Measurements from ENCODE around the gene GP2.

Gene GP2

DNA sequence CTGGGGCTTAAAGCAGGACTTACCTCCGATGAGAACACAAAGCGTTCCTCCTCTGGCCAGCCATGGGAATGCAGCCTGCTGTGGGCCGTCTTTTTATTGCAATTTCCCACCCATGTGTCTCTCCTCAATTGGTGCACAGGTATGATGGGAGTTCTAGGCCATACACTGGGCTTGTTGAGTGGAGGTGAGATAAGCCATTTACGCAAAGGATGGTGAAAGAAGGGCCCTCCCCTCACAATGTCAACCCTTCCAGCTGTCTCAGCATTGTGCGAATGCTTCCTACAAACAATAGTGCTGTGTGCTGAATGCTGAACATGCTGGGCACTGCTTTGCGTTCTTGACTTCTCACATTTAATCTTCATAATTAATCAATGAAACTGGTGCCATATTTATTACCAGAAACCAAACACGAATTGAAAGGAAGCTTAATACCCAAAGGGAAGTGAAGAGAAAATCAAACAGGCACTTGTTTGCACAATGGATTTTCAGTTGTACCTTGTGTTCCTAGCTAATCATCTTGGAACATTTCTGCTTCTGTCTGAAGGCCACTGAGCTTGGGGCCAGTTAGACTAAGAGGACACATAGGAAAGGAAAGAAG lies at the start of gene GP2:
GP2 (minus strand) TSS at position 70 of the 598 bp plus-strand sequence. CDS start 1,082 bp downstream, outside the sequence.
- H3K4me3 ChIP-seq (ENCODE audit: low read length) = no peak within 1 kb of the TSS
- no peak for TF ChIP-seq ZNF274 (IDR thresholded peaks at IDR 0.05; ENCODE audit: low read depth, low read length)

GRCh38 chr16:20372701-20373100 lies 45.4 kb upstream of the GP2 start:
- TF ChIP-seq ZNF274 (IDR thresholded peaks at IDR 0.05; ENCODE audit: low read depth, low read length) = no peak
- no peak overlapping the region for H3K4me3 ChIP-seq (ENCODE audit: low read length)

- no peak overlapping the region for H3K4me3 ChIP-seq (ENCODE audit: low read length)
- no peak for TF ChIP-seq ZNF274 (IDR thresholded peaks at IDR 0.05; ENCODE audit: low read depth, low read length)
Measured at GRCh38 chr16:20369452-20370054, 42.2 kb upstream of the GP2 start.

DNA sequence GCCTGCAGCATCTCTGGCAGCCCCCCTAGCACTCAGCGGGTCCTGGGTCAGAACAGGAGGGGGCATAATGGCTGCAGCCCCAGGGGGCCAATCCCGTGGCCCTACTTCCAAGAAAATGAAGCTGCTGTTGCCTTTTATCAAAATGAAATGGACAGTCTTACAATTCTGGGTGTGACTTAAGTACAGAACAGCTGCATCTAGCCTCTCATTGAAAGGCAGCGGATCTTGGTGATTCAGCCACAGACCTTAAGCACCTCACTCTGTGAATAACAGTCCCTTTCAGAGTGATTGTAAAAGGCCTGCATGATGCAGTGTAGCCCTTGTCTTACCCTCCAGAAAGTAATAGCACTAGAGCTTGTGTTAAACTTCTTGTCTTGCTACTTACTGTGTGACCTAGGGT lies 36.7 kb upstream of the GP2 start:
- TF ChIP-seq ZNF274 (IDR thresholded peaks at IDR 0.05; ENCODE audit: low read depth, low read length) = no peak
- H3K4me3 ChIP-seq (ENCODE audit: low read length) = no peak overlapping the region

- H3K4me3 ChIP-seq (ENCODE audit: low read length) = no peak overlapping the region
- TF ChIP-seq ZNF274 (IDR thresholded peaks at IDR 0.05; ENCODE audit: low read depth, low read length) = no peak
Measured at GRCh38 chr16:20363191-20363590, 35.9 kb upstream of the GP2 start.

- TF ChIP-seq ZNF274 (IDR thresholded peaks at IDR 0.05; ENCODE audit: low read depth, low read length) = no peak
- H3K4me3 ChIP-seq (ENCODE audit: low read length) = no peak overlapping the region
Measured at GRCh38 chr16:20359997-20360396, 32.7 kb upstream of the GP2 start.

DNA sequence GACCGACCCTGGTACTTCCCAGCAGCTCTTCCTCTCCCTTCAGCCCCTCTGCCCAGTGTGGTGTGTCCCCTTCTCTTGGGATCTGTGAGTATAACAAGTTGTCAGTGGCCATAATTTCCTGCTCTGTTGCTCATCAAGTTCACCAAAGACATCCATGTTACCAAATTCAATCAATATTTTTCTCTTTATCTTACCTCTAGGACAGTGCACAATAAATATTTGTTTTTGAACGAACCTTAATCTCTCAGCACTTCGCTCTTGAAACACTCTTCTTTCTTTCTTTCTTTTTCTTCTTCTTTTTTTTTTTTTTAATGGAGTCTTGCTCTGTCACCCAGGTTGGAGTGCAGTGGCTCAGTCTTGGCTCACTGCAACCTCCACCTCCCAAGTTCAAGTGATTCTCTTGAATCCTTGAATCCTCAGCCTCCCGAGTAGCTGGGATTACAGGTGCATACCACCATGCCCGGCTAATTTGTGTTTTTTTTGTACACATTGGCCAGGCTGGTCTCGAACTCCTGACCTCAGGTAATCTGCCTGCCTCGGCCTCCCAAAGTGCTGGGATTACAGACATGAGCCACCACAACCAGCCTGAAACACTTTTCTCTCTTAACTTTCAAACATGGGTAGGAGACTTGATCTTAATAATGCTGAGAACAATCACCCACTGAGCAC lies 27.9 kb upstream of the GP2 start:
- no peak for TF ChIP-seq ZNF274 (IDR thresholded peaks at IDR 0.05; ENCODE audit: low read depth, low read length)
- H3K4me3 ChIP-seq (ENCODE audit: low read length) = no peak overlapping the region

- no peak overlapping the region for H3K4me3 ChIP-seq (ENCODE audit: low read length)
Measured at GRCh38 chr16:20353379-20353778, 26.1 kb upstream of the GP2 start.

GRCh38 chr16:20352615-20353014 lies 25.3 kb upstream of the GP2 start, which contains the start of gene UMOD:
UMOD (minus strand) TSS chr16:20352715; CDS start chr16:20350737, 1,978 bp downstream.
- TF ChIP-seq ZNF274 (IDR thresholded peaks at IDR 0.05; ENCODE audit: low read depth, low read length) = no peak
- no peak within 1 kb of the TSS for H3K4me3 ChIP-seq (ENCODE audit: low read length)

More at GRCh38 chr16:20353379-20353778, 26.1 kb upstream of the GP2 start:
- no peak for TF ChIP-seq ZNF274 (IDR thresholded peaks at IDR 0.05; ENCODE audit: low read depth, low read length)

DNA sequence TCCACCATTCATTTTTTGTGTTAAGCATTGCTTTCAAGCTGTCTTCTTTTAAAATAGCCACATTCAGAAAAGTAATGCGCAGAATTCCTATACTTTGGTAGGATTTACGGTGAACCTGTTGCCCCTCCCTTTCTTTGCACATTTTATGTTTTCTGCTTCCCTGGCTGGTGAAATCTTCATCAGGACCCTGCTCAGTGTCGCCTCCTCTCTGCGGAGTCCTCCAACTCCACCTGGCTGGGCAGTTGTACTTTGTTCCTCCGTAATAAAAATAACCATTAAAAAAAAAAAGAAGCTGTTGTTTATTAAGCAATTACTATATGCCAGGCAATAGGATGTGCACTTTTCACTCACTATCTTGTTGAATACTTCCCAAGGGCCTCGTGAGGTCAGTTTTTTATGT lies 22.3 kb upstream of the GP2 start:
- TF ChIP-seq ZNF274 (IDR thresholded peaks at IDR 0.05; ENCODE audit: low read depth, low read length) = no peak
- no peak overlapping the region for H3K4me3 ChIP-seq (ENCODE audit: low read length)

GRCh38 chr16:20348365-20349185 lies 21.3 kb upstream of the GP2 start:
- H3K4me3 ChIP-seq (ENCODE audit: low read length) = no peak overlapping the region
- no peak for TF ChIP-seq ZNF274 (IDR thresholded peaks at IDR 0.05; ENCODE audit: low read depth, low read length)

- H3K4me3 ChIP-seq (ENCODE audit: low read length) = no peak overlapping the region
- no peak for TF ChIP-seq ZNF274 (IDR thresholded peaks at IDR 0.05; ENCODE audit: low read depth, low read length)
Measured at GRCh38 chr16:20347666-20348364, 20.5 kb upstream of the GP2 start.

GRCh38 chr16:20344611-20345010 lies 17.3 kb upstream of the GP2 start:
- H3K4me3 ChIP-seq (ENCODE audit: low read length) = no peak overlapping the region
- TF ChIP-seq ZNF274 (IDR thresholded peaks at IDR 0.05; ENCODE audit: low read depth, low read length) = no peak

DNA sequence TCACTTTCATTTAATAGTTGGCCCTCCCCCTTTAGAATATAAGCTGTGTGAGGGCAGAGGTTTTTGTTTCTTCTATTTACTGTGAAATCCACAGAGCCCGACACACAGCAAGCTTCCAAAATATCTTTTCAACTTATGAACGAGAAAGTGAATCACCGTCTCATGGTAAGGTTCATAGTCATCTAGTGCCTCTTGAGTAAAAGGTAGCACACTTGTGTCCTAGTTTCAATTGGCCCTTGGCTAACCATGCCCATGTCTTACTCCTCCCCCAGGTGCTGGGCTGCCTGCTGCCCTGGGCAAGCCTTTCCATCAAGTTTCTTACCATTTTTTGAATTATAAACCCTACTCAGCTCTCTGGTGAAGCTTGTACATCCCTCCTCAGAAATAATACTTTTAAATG lies 12.4 kb upstream of the GP2 start:
- H3K4me3 ChIP-seq (ENCODE audit: low read length) = no peak overlapping the region
- no peak for TF ChIP-seq ZNF274 (IDR thresholded peaks at IDR 0.05; ENCODE audit: low read depth, low read length)
